ENCODE data around the gene INAVA.

The INAVA gene

DNA sequence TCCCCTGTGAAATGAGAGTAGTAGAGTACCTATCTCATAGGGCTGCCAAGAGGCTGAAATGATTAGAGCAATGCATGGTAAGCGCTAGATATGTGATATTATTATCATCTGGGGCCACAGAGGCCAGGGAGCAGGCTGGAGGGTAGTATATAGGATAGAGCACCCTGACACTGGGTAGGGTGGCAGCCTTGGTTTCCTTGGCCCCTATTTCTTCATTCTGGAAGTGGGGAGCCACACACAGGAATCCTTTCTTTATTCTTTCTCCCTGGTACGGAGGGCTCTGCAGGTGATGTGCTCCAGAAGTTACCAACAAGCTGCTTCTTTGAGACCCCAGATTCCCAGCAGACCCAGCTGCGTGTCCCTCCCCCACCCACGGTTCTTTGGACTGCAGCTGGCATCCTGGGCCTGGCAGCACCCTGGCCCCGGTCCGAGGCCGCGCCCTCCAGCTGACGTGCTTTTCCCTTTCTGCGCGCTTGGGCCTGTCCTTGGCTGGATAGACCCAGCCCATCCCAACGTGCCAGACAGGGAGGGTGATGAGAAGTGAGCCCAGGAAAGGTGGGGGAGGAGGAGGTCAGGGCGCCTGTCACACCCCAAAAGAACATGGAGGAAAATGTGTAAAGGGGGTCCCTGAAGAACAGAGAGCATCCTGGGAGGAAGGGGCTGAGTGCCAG, 18.2 kb downstream of the INAVA start:
- DNase-seq (ENCODE audit: low read depth): no peak

GRCh38 chr1:200916152-200916551, 21.5 kb downstream of the INAVA start:
- H3K4me3 ChIP-seq (ENCODE audit: control insufficient read depth, low read depth, low read length): no peak overlapping the region
- no peak for DNase-seq (ENCODE audit: low read depth)
- TF ChIP-seq, protein P1, sequence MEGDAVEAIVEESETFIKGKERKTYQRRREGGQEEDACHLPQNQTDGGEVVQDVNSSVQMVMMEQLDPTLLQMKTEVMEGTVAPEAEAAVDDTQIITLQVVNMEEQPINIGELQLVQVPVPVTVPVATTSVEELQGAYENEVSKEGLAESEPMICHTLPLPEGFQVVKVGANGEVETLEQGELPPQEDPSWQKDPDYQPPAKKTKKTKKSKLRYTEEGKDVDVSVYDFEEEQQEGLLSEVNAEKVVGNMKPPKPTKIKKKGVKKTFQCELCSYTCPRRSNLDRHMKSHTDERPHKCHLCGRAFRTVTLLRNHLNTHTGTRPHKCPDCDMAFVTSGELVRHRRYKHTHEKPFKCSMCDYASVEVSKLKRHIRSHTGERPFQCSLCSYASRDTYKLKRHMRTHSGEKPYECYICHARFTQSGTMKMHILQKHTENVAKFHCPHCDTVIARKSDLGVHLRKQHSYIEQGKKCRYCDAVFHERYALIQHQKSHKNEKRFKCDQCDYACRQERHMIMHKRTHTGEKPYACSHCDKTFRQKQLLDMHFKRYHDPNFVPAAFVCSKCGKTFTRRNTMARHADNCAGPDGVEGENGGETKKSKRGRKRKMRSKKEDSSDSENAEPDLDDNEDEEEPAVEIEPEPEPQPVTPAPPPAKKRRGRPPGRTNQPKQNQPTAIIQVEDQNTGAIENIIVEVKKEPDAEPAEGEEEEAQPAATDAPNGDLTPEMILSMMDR (conservative IDR thresholded peaks at IDR 0.05; ENCODE audit: control insufficient read depth, insufficient read depth, low read depth, low read length): no peak

More for the DNA sequence above, 18.2 kb downstream of the INAVA start:
- no peak overlapping the region for H3K4me3 ChIP-seq (ENCODE audit: control insufficient read depth, low read depth, low read length)
- TF ChIP-seq, protein P1 (conservative IDR thresholded peaks at IDR 0.05; ENCODE audit: control insufficient read depth, insufficient read depth, low read depth, low read length): no peak

DNA sequence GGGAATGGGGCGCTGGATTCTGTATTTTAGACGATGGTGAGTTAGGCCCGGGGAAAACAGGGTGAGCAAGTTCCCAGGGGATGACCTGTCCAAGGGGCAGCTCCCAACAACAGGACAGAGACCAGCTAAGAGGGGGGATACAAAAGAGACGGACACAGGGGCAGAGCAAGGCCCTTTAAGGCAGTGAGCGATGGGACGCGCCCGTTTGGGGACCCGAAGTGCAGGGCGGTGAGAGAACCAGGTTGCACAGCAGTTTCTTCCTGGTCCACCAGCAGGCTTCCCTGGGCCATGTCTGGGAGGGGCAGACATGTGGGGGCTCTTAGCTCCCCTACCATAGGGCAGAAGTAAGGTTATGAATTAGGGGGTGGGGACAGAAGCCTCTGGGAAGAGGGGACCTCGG, 22.0 kb downstream of the INAVA start:
- H3K4me3 ChIP-seq (ENCODE audit: control insufficient read depth, low read depth, low read length): no peak overlapping the region
- TF ChIP-seq, protein P1 (conservative IDR thresholded peaks at IDR 0.05; ENCODE audit: control insufficient read depth, insufficient read depth, low read depth, low read length): no peak
- no peak for DNase-seq (ENCODE audit: low read depth)

DNA sequence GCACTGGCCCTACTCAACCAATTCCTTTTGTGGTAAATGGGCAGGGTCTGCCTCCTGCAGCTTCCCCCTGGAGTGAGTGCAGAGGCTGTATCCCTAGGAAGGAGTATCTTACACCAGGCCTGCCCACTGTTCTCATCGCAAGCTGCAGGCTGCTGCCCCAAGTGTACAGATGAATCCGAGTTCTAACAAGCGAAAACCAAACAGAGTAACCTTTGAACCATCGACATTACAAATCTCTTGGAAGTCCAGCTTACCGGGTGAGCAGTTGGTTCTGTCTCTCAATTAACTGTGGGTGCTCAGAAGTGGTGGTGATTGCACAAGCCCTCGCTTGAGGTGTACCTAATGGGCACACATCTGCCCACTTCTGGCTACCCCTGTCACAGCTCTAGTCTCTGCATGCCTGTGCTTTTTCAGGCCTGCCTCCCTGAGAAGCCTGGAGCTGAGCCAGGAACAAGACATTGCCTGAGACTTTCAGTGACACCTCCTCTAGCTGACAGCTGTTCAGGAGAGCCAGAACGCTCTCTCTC, 22.7 kb downstream of the INAVA start:
- no peak overlapping the region for H3K4me3 ChIP-seq (ENCODE audit: control insufficient read depth, low read depth, low read length)
- TF ChIP-seq, protein P1 (conservative IDR thresholded peaks at IDR 0.05; ENCODE audit: control insufficient read depth, insufficient read depth, low read depth, low read length): no peak
- no peak for DNase-seq (ENCODE audit: low read depth)

GRCh38 chr1:200918006-200918405, 23.3 kb downstream of the INAVA start:
- no peak overlapping the region for H3K4me3 ChIP-seq (ENCODE audit: control insufficient read depth, low read depth, low read length)
- DNase-seq (ENCODE audit: low read depth): no peak
- TF ChIP-seq, protein P1 (conservative IDR thresholded peaks at IDR 0.05; ENCODE audit: control insufficient read depth, insufficient read depth, low read depth, low read length): no peak

DNA sequence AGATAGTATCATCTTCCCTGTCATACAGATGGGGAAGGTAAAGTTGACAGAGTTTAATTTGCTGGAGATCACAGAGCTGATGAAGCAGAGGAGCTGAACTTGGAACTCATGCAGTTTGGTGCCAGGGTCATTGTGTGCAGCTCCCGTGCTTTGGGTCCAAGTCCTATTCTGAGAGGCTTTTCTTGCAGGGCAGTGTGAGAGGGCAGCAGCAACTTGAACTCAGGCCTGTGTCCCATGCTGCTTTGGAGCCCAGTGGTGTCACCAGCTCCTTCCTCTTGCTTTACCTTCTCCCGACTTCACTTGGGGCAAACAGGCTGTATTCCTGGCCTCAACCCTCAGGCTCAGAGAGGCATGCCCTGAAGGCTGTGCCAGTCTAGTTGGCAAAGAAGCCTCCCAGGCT, 24.7 kb downstream of the INAVA start:
- TF ChIP-seq, protein P1 (conservative IDR thresholded peaks at IDR 0.05; ENCODE audit: control insufficient read depth, insufficient read depth, low read depth, low read length): no peak
- no peak for DNase-seq (ENCODE audit: low read depth)
- H3K4me3 ChIP-seq (ENCODE audit: control insufficient read depth, low read depth, low read length): no peak overlapping the region
